SK-N-MC (cell line): ENCODE results near the gene GALNT9.

ENCODE experiments used
- EZH2 ChIP-seq: fragments of 200-600 bp; sonication (generic); IDR thresholded peaks from one replicate; pipeline ENCODE4 v1.6.1; 2017; ENCODE audit warnings: antibody characterized with exemption
- FOXP2 ChIP-seq: optimal IDR thresholded peaks from 2 replicates; pipeline ENCODE3; 2011; ENCODE audit warnings: mild to moderate bottlenecking, moderate library complexity; ENCODE audit not compliant: insufficient read depth; ENCODE audit errors: extremely low read length, control extremely low read depth
- POLR2AphosphoS5 ChIP-seq: IDR thresholded peaks from 2 replicates; pipeline ENCODE4 v1.6.1; 2012; ENCODE audit warnings: mild to moderate bottlenecking, low read depth, low read length, borderline replicate concordance

- TF ChIP-seq POLR2AphosphoS5 (no peak), EZH2 (no peak), FOXP2 (no peak)
Observed at GRCh38 chr12:132244724-132245295, 84.6 kb downstream of the GALNT9 start.
